GM12878 (cell line): ENCODE measurements around the gene CDHR4. TPM values are rescaled to one million over a fixed set of nuclear protein-coding genes. Genes with fewer than 3 reads are reported as not detected.

Source experiments
- ASH2L ChIP-seq: fragments of 300-600, 200-600 bp; sonication (generic); IDR thresholded peaks from 2 replicates; pipeline ENCODE4 v1.6.1; 2017; ENCODE audit warnings: low read depth, mild to moderate bottlenecking, borderline replicate concordance
- BRCA1 ChIP-seq: IDR thresholded peaks from 2 replicates; pipeline ENCODE4 v1.6.1; 2011; ENCODE audit warnings: low read depth, low read length, improper control_type of control experiment
- E2F4 ChIP-seq: IDR thresholded peaks from 2 replicates; pipeline ENCODE4 v1.6.1; 2012; ENCODE audit warnings: low read depth, low read length, improper control_type of control experiment
- E2F8 ChIP-seq: fragments of 450-650 bp; IDR thresholded peaks from 2 replicates; pipeline ENCODE4 v1.6.1; 2018; ENCODE audit warnings: mild to moderate bottlenecking, low read depth, moderate library complexity; ENCODE audit not compliant: partially characterized antibody
- ESRRA ChIP-seq: IDR thresholded peaks from 2 replicates; pipeline ENCODE4 v1.6.1; 2012; ENCODE audit warnings: mild to moderate bottlenecking, low read length, improper control_type of control experiment
- IKZF2 ChIP-seq, 2 experiments: fragments of 450-650 bp; IDR thresholded peaks; 2 replicates each; pipeline ENCODE4 v1.6.1; 2017; ENCODE audit warnings: mild to moderate bottlenecking in 2 of 2, moderate library complexity in 2 of 2
- REST ChIP-seq: IDR thresholded peaks from 2 replicates; pipeline ENCODE4 v1.6.1; 2012; ENCODE audit warnings: mild to moderate bottlenecking, low read depth, low read length
- SREBF1 ChIP-seq: IDR thresholded peaks from 2 replicates; pipeline ENCODE4 v1.6.1; 2012; ENCODE audit warnings: mild to moderate bottlenecking, low read length
- STAT1 ChIP-seq: fragments of 450-650 bp; conservative IDR thresholded peaks from 2 replicates; pipeline ENCODE4 v1.6.1; 2014; ENCODE audit warnings: antibody characterized with exemption, mild to moderate bottlenecking
- SUPT20H ChIP-seq: IDR thresholded peaks from 2 replicates; pipeline ENCODE4 v1.6.1; 2011; ENCODE audit warnings: low read depth, mild to moderate bottlenecking, low read length, moderate library complexity, borderline replicate concordance; ENCODE audit not compliant: control insufficient read depth
- polyA plus RNA-seq, 11 experiments: library from polyadenylated mRNA; depleted of rRNA in 4 of 11; unstranded in 6 of 11; stranded (reverse) in 5 of 11; fragments of >200 nt; fragmentation: Nextera tagmentation in 4 of 11; fragmentation: Illumina TruSeq in 1 of 11; extraction: Ambion mirVana in 4 of 11; extraction: Trizol in 1 of 11; gene quantifications; 1 replicate in 1 of 11; 2 replicates in 10 of 11; pipeline versions ENCODE4 v1.2.1 to v1.2.3, GENCODE V29; 2011 to 2016; ENCODE audit warnings: inconsistent platforms in 2 of 11, missing spikeins in 2 of 11, low read depth in 1 of 11
- total RNA-seq, 4 experiments: library from RNA; depleted of rRNA in 3 of 4; stranded (reverse); fragments of >200 nt in 3 of 4; fragmentation: Illumina TruSeq in 1 of 4; extraction: Trizol in 1 of 4; gene quantifications; 2 replicates each; pipeline versions ENCODE4 v1.2.1 to v1.2.3, GENCODE V29; 2013 to 2021

CDHR4 gene
- total and polyA plus RNA-seq, 10 of the 15 experiments (the other 5 are each of a cell fraction or from before 2014, with no cell fraction given) = not detected

- TF ChIP-seq E2F8 = no peak
- no peak for TF ChIP-seq E2F4
- no peak for TF ChIP-seq BRCA1
- TF ChIP-seq SREBF1 = no peak
- TF ChIP-seq ASH2L = no peak
- no peak for TF ChIP-seq IKZF2 (IDR thresholded peaks at IDR 0.05)
- TF ChIP-seq REST = no peak
- no peak for TF ChIP-seq SUPT20H
- TF ChIP-seq ESRRA = no peak
- TF ChIP-seq STAT1 = no peak
Observed at GRCh38 chr3:49794431-49794830, 5.2 kb downstream of the CDHR4 start (continued).
